ENCODE data around the gene KCNH2.

- TF ChIP-seq CTCF (IDR thresholded peaks at IDR 0.05) (no peak), POLR2A (IDR thresholded peaks at IDR 0.05) (no peak)
Observed at GRCh38 chr7:150977382-150978125, 567 bp downstream of the KCNH2 start.
